Thoracic aorta (tissue), 2 donors: ENCODE data around the gene GRAP2. TPM values are rescaled to one million over a fixed set of nuclear protein-coding genes. Genes with fewer than 3 reads are reported as not detected.

Experiments used
- ATAC-seq: fragments of 150-250 bp; one replicate; pipeline ENCODE4 v1.8.0; 2017; ENCODE audit warnings: low read depth; ENCODE audit not compliant: insufficient number of reproducible peaks, low FRiP score
- DNase-seq: peaks from one replicate; pipeline ENCODE4 v3.0.0-alpha.2; 2020; ENCODE audit warnings: low spot score
- H3K27ac ChIP-seq, 2 donors: fragments of 200-600 bp; sonication (generic); 1 replicate in 1 of 2; 2 replicates in 1 of 2; pipeline ENCODE4 v1.5.1; 2016; ENCODE audit warnings: mild to moderate bottlenecking in 2 of 2, moderate library complexity in 2 of 2
- H3K27me3 ChIP-seq: fragments of 200-600 bp; sonication (generic); replicated peaks from 2 replicates; pipeline ENCODE4 v1.6.0; 2016; ENCODE audit warnings: mild to moderate bottlenecking; ENCODE audit not compliant: insufficient read depth
- H3K36me3 ChIP-seq: fragments of 200-600 bp; sonication (generic); one replicate; pipeline ENCODE4 v1.5.1; 2016
- H3K4me1 ChIP-seq, 2 donors: fragments of 200-600 bp; sonication (generic); 1 replicate in 1 of 2; 2 replicates in 1 of 2; pipeline versions ENCODE4 v1.5.1 to v1.6.0; 2016; ENCODE audit warnings: low read depth in 2 of 2, mild to moderate bottlenecking in 1 of 2; ENCODE audit not compliant: control insufficient read depth in 1 of 2
- H3K4me3 ChIP-seq: fragments of 200-600 bp; sonication (generic); 2 replicates; pipeline ENCODE4 v1.5.1; 2016; ENCODE audit warnings: mild to moderate bottlenecking
- H3K9me3 ChIP-seq: fragments of 200-600 bp; sonication (generic); 2 replicates; pipeline ENCODE4 v1.5.1; 2016
- total RNA-seq, 2 donors: library from RNA; depleted of rRNA; stranded (reverse); fragments of >200 nt; gene quantifications; one replicate each; pipeline versions ENCODE4 v1.1.0 to v1.2.3, GENCODE V29; 2016
- TF ChIP-seq, protein P1 (sequence below): fragments of 200-600 bp; sonication (generic); IDR thresholded peaks from one replicate; pipeline ENCODE4 v1.5.1; 2019; ENCODE audit warnings: antibody characterized with exemption

The GRAP2 gene
- total RNA-seq, 2 donors from 2014 or later: 1.8 TPM

DNA sequence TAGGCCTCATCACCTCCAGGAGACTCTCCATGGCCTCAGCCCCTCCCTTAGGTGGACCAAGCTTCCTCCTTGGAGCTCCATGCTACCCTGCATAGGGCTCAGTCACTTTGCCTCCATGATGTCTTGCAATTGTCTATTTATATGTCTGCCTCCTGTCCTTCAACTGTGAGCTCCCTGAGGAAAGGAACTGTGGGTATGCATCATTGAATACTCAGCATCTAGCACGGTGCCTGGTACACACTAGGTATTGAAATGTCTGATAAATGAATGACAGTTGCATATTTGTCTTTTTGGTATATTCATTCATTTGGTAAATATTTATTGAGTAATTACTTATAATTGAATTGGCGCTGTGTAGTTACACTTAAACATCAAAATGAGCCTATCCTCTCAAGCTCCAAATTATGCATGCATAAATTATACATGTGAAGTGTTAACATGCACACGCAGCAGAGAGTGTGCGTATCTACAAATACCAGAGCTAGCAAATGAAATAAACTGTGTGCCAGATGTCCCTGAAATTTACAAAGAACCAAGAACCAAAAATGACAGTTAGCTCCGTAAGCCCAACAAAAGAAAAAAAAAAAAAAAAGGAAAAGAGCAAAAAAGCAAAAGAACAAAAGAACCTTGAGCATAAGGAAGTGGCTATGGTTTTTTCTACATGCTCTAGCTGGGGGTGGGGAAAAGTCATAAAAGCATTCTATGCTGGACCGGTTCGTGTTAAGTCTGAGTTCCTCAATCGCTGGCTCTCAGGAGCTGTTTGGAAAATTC, 25.2 kb downstream of the GRAP2 start:
- no peaks in the 10 kb centered on the region for H3K27me3 ChIP-seq
- H3K9me3 ChIP-seq: no peaks in the 10 kb centered on the region
- ATAC-seq (no peak), DNase-seq (no peak)
- H3K27ac ChIP-seq: no peak overlapping the region
- TF ChIP-seq, protein P1, sequence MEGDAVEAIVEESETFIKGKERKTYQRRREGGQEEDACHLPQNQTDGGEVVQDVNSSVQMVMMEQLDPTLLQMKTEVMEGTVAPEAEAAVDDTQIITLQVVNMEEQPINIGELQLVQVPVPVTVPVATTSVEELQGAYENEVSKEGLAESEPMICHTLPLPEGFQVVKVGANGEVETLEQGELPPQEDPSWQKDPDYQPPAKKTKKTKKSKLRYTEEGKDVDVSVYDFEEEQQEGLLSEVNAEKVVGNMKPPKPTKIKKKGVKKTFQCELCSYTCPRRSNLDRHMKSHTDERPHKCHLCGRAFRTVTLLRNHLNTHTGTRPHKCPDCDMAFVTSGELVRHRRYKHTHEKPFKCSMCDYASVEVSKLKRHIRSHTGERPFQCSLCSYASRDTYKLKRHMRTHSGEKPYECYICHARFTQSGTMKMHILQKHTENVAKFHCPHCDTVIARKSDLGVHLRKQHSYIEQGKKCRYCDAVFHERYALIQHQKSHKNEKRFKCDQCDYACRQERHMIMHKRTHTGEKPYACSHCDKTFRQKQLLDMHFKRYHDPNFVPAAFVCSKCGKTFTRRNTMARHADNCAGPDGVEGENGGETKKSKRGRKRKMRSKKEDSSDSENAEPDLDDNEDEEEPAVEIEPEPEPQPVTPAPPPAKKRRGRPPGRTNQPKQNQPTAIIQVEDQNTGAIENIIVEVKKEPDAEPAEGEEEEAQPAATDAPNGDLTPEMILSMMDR: no peak
- H3K4me3 ChIP-seq: no peak overlapping the region
- H3K4me1 ChIP-seq: no peaks in the 10 kb centered on the region
- H3K36me3 ChIP-seq: no peaks in the 10 kb centered on the region

DNA sequence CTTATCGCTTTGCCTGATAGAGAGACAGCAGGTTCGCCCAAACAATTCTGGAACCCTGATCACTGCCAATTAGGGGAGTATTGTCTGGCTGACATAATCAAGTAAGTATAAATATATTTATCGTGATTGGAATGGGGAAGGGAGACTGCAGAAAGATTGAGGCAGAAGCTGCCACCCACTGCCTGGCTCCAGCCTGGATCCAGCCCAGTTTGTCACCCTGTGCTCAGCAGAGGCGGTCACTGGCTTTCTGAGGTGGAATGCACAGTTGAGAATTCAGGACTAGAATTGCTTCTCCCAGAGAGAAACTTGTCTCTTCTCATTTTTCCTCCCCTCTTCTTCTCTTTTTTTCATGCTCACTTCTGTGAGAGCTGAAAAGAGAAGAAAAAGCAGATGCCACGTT, 25.9 kb downstream of the GRAP2 start:
- Histone ChIP-seq H3K27ac (no peak overlapping the region), H3K27me3 (no peaks in the 10 kb centered on the region), H3K9me3 (no peaks in the 10 kb centered on the region), H3K4me1 (no peaks in the 10 kb centered on the region), H3K36me3 (no peaks in the 10 kb centered on the region), H3K4me3 (no peak overlapping the region)
- TF ChIP-seq, protein P1: no peak
- ATAC-seq (no peak), DNase-seq (no peak)

DNA sequence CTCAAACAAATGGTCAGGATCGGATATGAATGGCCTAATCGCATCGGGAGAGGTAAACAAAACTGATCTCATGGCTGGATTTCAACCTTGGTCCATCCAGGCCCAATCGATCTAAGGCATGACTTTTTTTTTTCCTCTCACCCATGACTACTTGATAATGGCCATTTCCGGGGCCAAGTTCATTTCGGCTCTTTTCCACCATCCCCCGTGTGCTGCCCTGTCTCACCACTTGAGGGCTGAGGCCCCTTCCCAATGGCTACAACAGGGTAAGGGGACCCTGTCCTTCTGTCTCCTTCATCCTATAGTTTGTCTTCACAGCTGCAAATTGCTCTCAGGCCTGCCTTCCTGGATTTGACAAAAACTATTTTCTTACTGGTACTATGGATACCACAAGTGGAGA, 26.7 kb downstream of the GRAP2 start:
- H3K4me1 ChIP-seq: no peaks in the 10 kb centered on the region
- H3K27me3 ChIP-seq: no peaks in the 10 kb centered on the region
- H3K27ac ChIP-seq: no peak overlapping the region
- TF ChIP-seq, protein P1: no peak
- ATAC-seq (no peak), DNase-seq (no peak)
- no peaks in the 10 kb centered on the region for H3K36me3 ChIP-seq
- H3K4me3 ChIP-seq: no peak overlapping the region
- no peaks in the 10 kb centered on the region for H3K9me3 ChIP-seq

DNA sequence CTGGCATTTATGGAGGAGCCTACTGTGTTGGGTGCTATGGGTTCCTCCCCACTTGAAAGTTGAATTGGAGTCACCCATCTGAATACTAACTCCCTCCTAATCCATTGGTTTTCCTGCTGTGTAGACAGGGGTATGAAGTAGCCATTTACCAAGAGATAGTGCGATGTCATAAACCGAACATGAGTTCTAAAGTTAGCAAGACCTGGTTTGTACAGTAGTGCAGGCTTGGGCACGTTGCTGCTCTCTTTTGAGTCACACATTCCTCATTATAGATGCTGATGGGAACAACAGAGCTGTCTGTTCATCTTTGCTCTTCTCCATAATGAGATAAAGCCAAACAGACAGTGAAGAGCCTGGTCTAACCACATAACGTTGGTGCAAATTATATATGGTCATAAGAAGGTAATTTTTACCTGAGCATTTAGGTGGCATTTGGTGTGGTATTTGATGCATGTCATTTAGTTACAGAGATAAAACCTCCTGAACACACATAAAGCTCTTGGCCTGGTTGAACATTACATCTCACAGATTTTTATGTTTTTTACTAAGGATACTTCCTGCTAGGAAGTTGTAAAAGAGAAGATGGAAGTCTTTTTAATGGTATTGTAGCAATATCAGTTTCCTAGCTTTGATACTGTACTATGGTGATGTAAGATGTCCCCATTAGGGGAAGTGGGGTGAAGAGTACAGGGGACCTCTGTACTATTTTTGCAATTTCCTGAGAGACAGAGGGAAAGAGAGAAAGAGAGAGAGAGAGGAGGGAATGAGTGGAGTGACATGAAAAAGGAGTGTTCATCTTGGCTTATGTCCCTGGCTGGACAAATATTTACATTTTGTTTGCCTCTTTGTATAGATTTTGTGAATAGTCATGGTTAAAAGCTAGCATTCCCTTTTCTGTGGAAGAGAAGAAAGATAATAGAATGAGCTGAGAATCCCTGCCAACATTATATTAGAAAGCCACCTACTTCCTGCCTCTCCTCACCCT, 27.9 kb downstream of the GRAP2 start:
- H3K27ac ChIP-seq: no peak overlapping the region
- no peaks in the 10 kb centered on the region for H3K36me3 ChIP-seq
- ATAC-seq: no peak
- H3K4me1 ChIP-seq: no peaks in the 10 kb centered on the region
- H3K9me3 ChIP-seq: no peaks in the 10 kb centered on the region
- DNase-seq: no peak
- H3K27me3 ChIP-seq: no peaks in the 10 kb centered on the region
- TF ChIP-seq, protein P1: no peak
- no peak overlapping the region for H3K4me3 ChIP-seq

DNA sequence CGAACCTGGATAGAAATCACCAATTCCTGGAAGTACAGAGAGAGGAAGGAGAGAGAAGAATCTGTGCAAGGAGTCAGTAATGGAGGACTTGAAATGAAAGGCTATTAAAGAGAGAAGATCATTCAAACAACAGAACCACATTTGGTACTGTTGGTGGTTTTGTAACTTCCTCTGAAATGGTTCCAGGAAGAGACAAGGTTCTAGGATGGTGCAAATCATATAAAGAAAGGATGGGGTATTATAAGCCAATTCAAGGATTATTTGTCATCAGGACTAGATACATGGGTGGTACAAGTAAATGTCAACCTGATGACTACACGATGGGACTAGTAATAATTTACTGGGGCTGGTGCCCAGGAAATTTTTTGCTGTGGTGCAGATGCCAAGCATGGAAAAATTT, 30.4 kb downstream of the GRAP2 start:
- no peak for ATAC-seq
- H3K4me1 ChIP-seq: no peaks in the 10 kb centered on the region
- TF ChIP-seq, protein P1: no peak
- H3K4me3 ChIP-seq: no peak overlapping the region
- H3K9me3 ChIP-seq: no peaks in the 10 kb centered on the region
- no peaks in the 10 kb centered on the region for H3K36me3 ChIP-seq
- no peak for DNase-seq
- no peaks in the 10 kb centered on the region for H3K27me3 ChIP-seq
- no peak overlapping the region for H3K27ac ChIP-seq
